Prostate gland (tissue), 2 donors: ENCODE data around the gene CIT. TPM values are rescaled to one million over a fixed set of nuclear protein-coding genes. Genes with fewer than 3 reads are reported as not detected.
"Not testable (repeated sequence)": the region's sequence is repeated elsewhere in the genome, so short reads cannot be mapped to it uniquely, and the experiment has no call there.

Experiments used
- DNase-seq: peaks from one replicate; pipeline ENCODE4 v3.0.0-alpha.2; 2019; ENCODE audit warnings: low spot score
- H3K27ac ChIP-seq, 2 donors: fragments of 200-600 bp; sonication (generic); 2 replicates each; pipeline ENCODE4 v1.5.1; 2017 to 2019
- H3K27me3 ChIP-seq: fragments of 200-600 bp; sonication (generic); replicated peaks from 2 replicates; pipeline ENCODE4 v1.5.1; 2019; ENCODE audit not compliant: insufficient read depth
- H3K36me3 ChIP-seq, 2 donors: fragments of 200-600 bp; sonication (generic); 1 replicate in 1 of 2; 2 replicates in 1 of 2; pipeline versions ENCODE4 v1.5.1 to v1.8.1; 2017 to 2019
- H3K4me1 ChIP-seq: fragments of 200-600 bp; sonication (generic); replicated peaks from 2 replicates; pipeline ENCODE4 v1.5.1; 2019
- H3K4me3 ChIP-seq, 2 donors: fragments of 200-600 bp; sonication (generic); 2 replicates each; pipeline ENCODE4 v1.5.1; 2017 to 2019
- H3K9me3 ChIP-seq: fragments of 200-600 bp; sonication (generic); 2 replicates; pipeline ENCODE4 v1.5.1; 2017
- POLR2A ChIP-seq: fragments of 450-650 bp; IDR thresholded peaks from one replicate; pipeline ENCODE4 v1.6.1; 2016; ENCODE audit warnings: antibody characterized with exemption, mild to moderate bottlenecking
- POLR2AphosphoS5 ChIP-seq: sonication (generic); formaldehyde crosslinking; IDR thresholded peaks from one replicate; pipeline ENCODE4 v1.6.1; 2017; ENCODE audit warnings: antibody characterized with exemption
- WGBS: methylation state at CpG from one replicate; pipeline ENCODE4 v1.1.5; 2018; 5-methylcytosine and 5-hydroxymethylcytosine counted together
- intact Hi-C: fragments of 100-400 bp; cut with DNase I; formaldehyde crosslinking; loops from one replicate; pipeline ENCODE4 v1.14.2; 2022
- total RNA-seq, 2 donors: library from RNA; depleted of rRNA; stranded (reverse); fragments of >200 nt; gene quantifications; one replicate each; pipeline ENCODE4 v1.1.0, GENCODE V29; 2016
- TF ChIP-seq, protein P1 (sequence below), 4 experiments: fragments of 200-600 bp in 2 of 4; fragments of 450-650 bp in 2 of 4; sonication (generic) in 2 of 4; IDR thresholded peaks; 1 replicate in 3 of 4; 2 replicates in 1 of 4; pipeline ENCODE4 v1.5.1; 2016 to 2019; ENCODE audit warnings: antibody characterized with exemption in 4 of 4, mild to moderate bottlenecking in 2 of 4, moderate library complexity in 2 of 4

Gene CIT
- total RNA-seq, 2 donors from 2014 or later = 2.6 to 13.1 TPM

DNA sequence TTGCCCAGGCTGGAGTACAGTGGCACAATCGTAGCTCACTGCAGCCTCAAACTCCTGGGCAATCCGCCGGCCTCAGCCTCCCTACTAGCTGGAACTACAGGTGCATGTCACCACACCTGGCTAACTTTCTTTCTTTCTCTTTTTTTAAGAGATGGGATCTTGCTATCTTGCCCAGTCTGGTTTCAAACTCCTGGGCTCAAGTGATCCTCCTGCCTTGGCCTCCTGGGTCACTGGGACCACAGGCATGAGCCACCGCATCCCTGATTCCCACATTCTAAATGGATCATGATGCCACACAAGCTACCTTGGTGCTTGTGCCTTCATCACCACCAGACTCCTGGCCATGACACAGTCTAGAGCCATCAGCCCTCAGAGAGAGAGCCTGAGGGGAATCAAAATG is 165.4 kb downstream of the CIT start:
- Histone ChIP-seq H3K27ac (no peak overlapping the region), H3K4me1 (no peaks in the 10 kb centered on the region), H3K36me3 (no peaks in the 10 kb centered on the region), H3K27me3 (no peaks in the 10 kb centered on the region), H3K9me3 (no peaks in the 10 kb centered on the region), H3K4me3 (no peak overlapping the region)
- TF ChIP-seq POLR2A (no peak), POLR2AphosphoS5 (no peak)
- TF ChIP-seq, protein P1, sequence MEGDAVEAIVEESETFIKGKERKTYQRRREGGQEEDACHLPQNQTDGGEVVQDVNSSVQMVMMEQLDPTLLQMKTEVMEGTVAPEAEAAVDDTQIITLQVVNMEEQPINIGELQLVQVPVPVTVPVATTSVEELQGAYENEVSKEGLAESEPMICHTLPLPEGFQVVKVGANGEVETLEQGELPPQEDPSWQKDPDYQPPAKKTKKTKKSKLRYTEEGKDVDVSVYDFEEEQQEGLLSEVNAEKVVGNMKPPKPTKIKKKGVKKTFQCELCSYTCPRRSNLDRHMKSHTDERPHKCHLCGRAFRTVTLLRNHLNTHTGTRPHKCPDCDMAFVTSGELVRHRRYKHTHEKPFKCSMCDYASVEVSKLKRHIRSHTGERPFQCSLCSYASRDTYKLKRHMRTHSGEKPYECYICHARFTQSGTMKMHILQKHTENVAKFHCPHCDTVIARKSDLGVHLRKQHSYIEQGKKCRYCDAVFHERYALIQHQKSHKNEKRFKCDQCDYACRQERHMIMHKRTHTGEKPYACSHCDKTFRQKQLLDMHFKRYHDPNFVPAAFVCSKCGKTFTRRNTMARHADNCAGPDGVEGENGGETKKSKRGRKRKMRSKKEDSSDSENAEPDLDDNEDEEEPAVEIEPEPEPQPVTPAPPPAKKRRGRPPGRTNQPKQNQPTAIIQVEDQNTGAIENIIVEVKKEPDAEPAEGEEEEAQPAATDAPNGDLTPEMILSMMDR (IDR thresholded peaks at IDR 0.05) = no peak
- intact Hi-C loops = no loop called here
- 98% methylated on average over 4 of the region's 4 CpGs for WGBS
- no peak for DNase-seq

DNA sequence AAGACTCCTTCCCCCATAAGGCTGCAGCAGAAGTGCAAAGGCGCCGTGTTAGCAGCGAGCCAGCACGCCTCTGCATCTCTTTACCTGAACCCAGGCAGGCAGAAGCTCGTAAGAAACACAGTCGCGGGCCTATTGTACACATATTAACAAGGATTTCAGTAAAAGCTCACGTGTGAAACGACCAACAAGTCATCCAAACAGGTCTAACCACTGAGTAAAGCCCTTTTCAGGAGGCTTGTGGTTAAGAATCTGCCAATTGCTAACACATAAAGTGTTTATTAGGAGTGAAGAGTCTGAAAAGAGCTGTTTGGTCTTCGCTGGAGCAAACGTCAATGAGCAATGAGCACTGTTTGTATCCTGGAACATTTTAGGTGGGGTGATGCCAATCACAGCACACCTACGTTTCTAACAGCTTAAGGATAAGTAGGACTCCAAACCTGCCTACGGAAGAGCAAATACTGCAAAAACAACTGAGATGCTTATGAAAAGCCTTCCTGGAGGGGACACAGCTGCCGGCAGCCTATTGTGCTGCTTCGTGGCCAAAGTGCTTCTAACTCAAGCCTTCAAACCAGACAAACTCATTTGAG is 166.1 kb downstream of the CIT start:
- WGBS = 41% methylated on average over 15 of the region's 15 CpGs
- Histone ChIP-seq H3K36me3 (no peaks in the 10 kb centered on the region), H3K4me1 (no peaks in the 10 kb centered on the region), H3K27ac (no peak overlapping the region), H3K27me3 (no peaks in the 10 kb centered on the region), H3K9me3 (no peaks in the 10 kb centered on the region), H3K4me3 (no peak overlapping the region)
- peak; percentile 58 for DNase-seq
- TF ChIP-seq POLR2A = no peak
- peak; percentile 72 for TF ChIP-seq POLR2AphosphoS5
- TF ChIP-seq, protein P1 (IDR thresholded peaks at IDR 0.05) = no peak
- intact Hi-C loops = no loop called here

DNA sequence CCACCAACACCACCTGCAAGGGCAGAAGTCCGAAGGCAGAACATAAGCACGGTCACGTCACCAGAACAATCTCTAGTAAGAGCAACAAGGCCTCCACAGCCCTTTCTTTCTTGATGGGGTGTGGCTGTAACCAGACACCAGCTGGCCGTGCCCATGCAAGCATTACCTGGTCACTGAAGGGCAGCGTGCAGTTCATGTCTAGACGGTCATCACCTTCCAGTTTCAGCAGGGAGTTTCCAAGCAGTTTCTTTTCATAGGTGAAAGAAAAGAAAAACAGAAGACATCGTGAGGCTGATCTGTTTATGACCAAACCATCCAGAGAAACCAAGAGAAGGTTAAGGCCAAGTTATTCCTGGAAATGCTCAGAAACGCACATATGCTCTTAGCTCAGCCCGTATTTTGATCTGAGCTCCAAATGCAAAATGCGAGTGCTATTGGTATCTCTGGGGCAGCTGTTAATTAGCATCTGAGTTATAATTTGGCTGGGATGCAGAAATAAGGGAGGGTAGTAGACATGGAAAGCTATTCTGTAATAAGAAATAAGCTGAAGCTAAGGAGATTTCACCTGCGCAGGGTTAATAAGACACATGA is 166.7 kb downstream of the CIT start:
- Histone ChIP-seq H3K36me3 (no peaks in the 10 kb centered on the region), H3K4me1 (no peaks in the 10 kb centered on the region), H3K27me3 (no peaks in the 10 kb centered on the region), H3K9me3 (no peaks in the 10 kb centered on the region), H3K27ac (no peak overlapping the region), H3K4me3 (no peak overlapping the region)
- TF ChIP-seq POLR2A (peak; percentile 15), POLR2AphosphoS5 (no peak)
- 59% methylated on average over 11 of the region's 11 CpGs for WGBS
- intact Hi-C loops = no loop called here
- DNase-seq = peak; percentile 32

DNA sequence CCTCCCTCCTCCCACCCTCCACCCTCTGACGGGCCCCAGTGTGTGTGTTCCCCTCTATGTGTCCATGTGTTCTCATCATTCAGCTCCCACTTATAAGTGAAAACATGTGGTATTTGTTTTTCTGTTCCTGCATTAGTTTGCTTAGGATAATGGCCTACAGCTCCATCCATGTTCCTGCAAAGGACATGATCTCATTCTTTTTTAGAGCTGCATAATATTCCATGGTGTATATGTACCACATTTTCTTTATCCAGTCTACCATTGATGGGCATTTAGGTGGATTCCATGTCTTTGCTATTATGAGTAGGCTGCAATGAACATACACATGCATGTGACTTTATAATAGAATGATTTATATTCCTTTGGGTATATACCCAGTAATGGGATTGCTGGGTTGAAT is 170.7 kb downstream of the CIT start:
- H3K27ac ChIP-seq, H3K36me3 ChIP-seq, intact Hi-C loops, DNase-seq, H3K9me3 ChIP-seq, H3K4me3 ChIP-seq, H3K4me1 ChIP-seq, H3K27me3 ChIP-seq: not testable (repeated sequence)
- WGBS = 19% methylated on average over 1 of the region's 1 CpG

DNA sequence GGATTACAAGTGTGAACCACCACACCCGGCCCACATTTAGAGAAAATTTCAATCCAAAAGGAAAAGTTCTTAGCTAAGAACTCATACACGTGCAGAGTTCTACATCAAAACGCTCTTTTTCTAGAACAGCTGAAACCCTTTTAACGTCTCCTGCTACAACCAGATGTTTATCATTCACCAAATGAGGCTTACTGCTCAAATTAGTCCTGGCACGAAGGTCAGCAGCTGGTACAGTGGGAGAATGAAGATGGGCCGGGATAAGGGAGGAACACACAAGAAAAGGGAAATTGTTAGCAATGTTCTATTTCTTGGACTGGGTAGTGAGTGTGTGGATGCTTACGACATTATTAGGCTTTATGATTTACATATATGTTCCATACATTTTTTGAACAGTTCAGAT is 171.9 kb downstream of the CIT start:
- no peaks in the 10 kb centered on the region for H3K36me3 ChIP-seq
- H3K4me1 ChIP-seq = no peaks in the 10 kb centered on the region
- no peak overlapping the region for H3K27ac ChIP-seq
- WGBS = 86% methylated on average over 7 of the region's 7 CpGs
- no peaks in the 10 kb centered on the region for H3K27me3 ChIP-seq
- H3K4me3 ChIP-seq = no peak overlapping the region
- intact Hi-C loops = no loop called here
- no peaks in the 10 kb centered on the region for H3K9me3 ChIP-seq
- TF ChIP-seq POLR2A (no peak), POLR2AphosphoS5 (no peak)
- TF ChIP-seq, protein P1 (IDR thresholded peaks at IDR 0.05) = no peak
- no peak for DNase-seq
